ENCODE results near the gene OR10H2.
"Not testable (repeated sequence)": the region's sequence is repeated elsewhere in the genome, so short reads cannot be mapped to it uniquely, and the experiment has no call there.

Gene OR10H2

DNA sequence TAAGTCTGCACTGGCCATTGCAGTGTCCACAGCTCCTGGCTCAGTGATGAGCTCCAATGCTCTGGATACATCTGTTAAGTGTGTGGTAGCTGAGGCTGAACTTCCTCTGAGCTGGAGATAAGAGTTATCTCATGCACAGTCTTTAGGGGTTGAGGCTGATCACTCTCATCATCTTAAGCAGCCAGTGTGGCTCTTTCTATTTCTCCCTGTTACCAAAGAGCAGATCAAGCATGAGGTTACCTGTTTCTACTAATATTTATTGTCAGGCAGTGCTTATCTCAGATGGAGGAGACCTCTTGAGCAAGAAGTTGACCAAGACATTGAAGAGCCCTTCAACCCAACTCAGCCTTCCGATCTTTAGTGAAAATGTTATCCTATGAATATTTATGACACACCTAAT is 6.6 kb upstream of the OR10H2 start:
- Histone ChIP-seq H3K4me1 (ENCODE audit: control insufficient read depth, insufficient read depth, low read length) (no peaks in the 10 kb centered on the region), H3K9ac (ENCODE audit: low read length) (no peak overlapping the region), H3K4me3 (ENCODE audit: low read length) (no peak overlapping the region), H3K27ac (ENCODE audit: low read depth, low read length) (no peak overlapping the region), H3K27me3 (ENCODE audit: control insufficient read depth, insufficient read depth, low read length) (peaks cover 9% of the 10 kb centered on the region), H3K36me3 (ENCODE audit: control insufficient read depth, insufficient read depth, low read length) (no peaks in the 10 kb centered on the region)

DNA sequence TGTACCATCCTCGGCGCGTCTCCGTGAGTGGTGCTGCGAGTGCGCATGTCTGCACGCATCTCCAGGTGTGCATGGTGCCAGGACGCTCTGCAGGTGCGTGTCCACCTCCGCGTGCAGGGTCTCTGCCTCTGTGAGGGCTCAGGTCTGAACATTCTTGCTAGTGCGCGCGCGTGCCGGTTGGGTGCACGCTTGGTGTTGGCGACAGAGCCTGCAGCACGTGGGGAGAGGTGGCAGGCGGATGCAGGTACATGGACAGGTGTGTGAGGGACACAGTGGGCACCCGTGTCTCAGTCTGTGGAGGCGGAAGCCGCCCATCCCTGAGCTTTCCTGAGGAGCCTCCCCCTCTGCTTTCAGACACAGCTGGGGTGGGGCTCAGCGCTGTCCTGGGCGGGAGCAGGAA is 4.9 kb upstream of the OR10H2 start:
- no peak overlapping the region for H3K27ac ChIP-seq (ENCODE audit: low read depth, low read length)
- no peaks in the 10 kb centered on the region for H3K36me3 ChIP-seq (ENCODE audit: control insufficient read depth, insufficient read depth, low read length)
- no peak overlapping the region for H3K9ac ChIP-seq (ENCODE audit: low read length)
- no peak overlapping the region for H3K4me3 ChIP-seq (ENCODE audit: low read length)
- H3K27me3 ChIP-seq (ENCODE audit: control insufficient read depth, insufficient read depth, low read length), result peaks cover 9% of the 10 kb centered on the region
- no peaks in the 10 kb centered on the region for H3K4me1 ChIP-seq (ENCODE audit: control insufficient read depth, insufficient read depth, low read length)

DNA sequence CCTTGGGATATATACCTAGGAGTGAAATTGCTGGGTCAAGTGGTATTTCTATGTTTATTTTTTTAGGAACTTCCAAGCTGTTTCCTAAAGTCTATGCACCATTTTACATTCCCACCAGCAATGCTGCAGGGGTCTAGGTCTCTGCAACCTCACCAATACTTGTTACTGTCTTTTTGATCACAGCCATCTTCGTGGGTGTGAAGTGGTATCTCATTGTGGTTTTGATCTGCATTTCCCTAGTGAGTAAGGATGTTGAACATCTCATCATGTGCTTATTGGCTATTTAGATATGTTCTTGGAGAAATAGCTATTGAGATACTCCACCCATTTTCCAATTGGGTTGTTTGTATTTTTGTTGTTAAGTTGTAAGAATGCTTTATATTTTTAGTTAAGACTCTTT is 2.7 kb downstream of the OR10H2 start:
- no peaks in the 10 kb centered on the region for H3K36me3 ChIP-seq (ENCODE audit: control insufficient read depth, insufficient read depth, low read length)
- H3K4me1 ChIP-seq (ENCODE audit: control insufficient read depth, insufficient read depth, low read length), result no peaks in the 10 kb centered on the region
- H3K27me3 ChIP-seq (ENCODE audit: control insufficient read depth, insufficient read depth, low read length), result no peaks in the 10 kb centered on the region
- no peak overlapping the region for H3K27ac ChIP-seq (ENCODE audit: low read depth, low read length)
- H3K4me3 ChIP-seq (ENCODE audit: low read length), result no peak overlapping the region
- H3K9ac ChIP-seq (ENCODE audit: low read length), result no peak overlapping the region

DNA sequence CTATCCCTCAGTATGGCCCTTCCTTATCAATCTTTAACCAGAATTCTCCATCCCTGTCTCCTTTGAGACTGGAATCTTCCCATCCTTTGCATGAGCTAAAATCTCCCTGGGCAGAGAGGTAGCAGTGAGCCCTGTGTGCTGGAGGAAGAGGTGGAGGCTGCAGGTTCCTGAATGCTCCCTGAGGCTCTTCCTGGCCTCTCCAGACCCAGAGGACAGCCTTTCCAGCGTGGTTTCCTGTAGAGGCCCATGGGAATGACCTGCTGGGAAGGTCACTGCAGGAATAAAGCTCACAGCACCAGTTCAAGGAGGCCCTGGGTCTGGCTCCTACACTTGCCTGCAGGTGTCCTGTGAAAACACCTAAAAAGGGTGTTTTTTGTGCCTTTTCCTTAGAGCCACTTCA is 4.6 kb downstream of the OR10H2 start:
- H3K9ac ChIP-seq (ENCODE audit: low read length), result no peak overlapping the region

DNA sequence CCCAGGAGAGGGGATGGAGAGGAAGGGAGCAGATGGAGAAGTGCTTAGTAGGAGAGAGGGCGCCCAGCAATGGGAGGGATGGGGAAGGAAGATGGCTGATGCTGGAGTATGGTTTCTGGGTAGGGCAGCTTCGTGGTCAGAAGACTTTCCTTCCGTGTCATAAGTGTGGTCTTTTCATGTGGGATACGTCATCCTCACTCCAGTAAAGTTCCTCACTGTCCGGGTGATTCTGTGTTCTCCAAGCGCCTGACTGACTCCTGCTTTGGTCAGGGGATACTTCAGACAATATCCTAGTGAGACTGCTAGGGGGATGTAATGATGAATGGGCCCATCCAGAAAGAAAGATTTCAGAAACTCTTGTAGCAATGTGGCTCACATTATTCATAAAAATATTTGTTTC is 6.1 kb downstream of the OR10H2 start:
- no peaks in the 10 kb centered on the region for H3K4me1 ChIP-seq (ENCODE audit: control insufficient read depth, insufficient read depth, low read length)
- no peak overlapping the region for H3K27ac ChIP-seq (ENCODE audit: low read depth, low read length)
- no peak overlapping the region for H3K9ac ChIP-seq (ENCODE audit: low read length)
- no peak overlapping the region for H3K4me3 ChIP-seq (ENCODE audit: low read length)
- no peaks in the 10 kb centered on the region for H3K36me3 ChIP-seq (ENCODE audit: control insufficient read depth, insufficient read depth, low read length)
- no peaks in the 10 kb centered on the region for H3K27me3 ChIP-seq (ENCODE audit: control insufficient read depth, insufficient read depth, low read length)

More for the DNA sequence above, 4.6 kb downstream of the OR10H2 start:
- Histone ChIP-seq H3K4me3 (ENCODE audit: low read length) (no peak overlapping the region), H3K27me3 (ENCODE audit: control insufficient read depth, insufficient read depth, low read length) (no peaks in the 10 kb centered on the region), H3K36me3 (ENCODE audit: control insufficient read depth, insufficient read depth, low read length) (no peaks in the 10 kb centered on the region), H3K4me1 (ENCODE audit: control insufficient read depth, insufficient read depth, low read length) (no peaks in the 10 kb centered on the region), H3K27ac (ENCODE audit: low read depth, low read length) (no peak overlapping the region)

DNA sequence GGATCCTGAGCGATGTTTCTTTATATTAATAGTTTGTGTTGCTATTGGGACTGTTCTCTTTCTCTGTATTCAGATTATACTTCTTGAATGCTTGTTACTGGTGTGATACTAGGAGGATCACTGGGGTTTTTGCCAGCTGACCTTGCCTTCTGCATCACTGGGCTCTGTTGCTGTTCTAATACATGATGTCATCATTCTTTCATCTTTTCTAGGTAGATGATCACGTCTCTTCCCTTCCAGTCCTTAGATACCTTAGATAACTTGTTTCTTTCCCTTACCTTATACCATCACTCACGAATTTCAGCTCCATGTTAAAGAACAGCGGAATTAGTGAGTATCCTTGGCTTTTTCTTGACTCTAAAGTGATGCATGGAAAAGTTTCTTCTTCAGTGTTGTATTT is 9.9 kb downstream of the OR10H2 start, which contains the start of gene OR10H3:
OR10H3 (plus strand) TSS at position 264 of the 400 bp plus-strand sequence. CDS start 3,408 bp downstream, outside the sequence.
- H3K27me3 ChIP-seq (ENCODE audit: control insufficient read depth, insufficient read depth, low read length), result no peaks in the 10 kb centered on the region
- H3K4me3 ChIP-seq (ENCODE audit: low read length), result no peak within 1 kb of the TSS
- H3K4me1 ChIP-seq (ENCODE audit: control insufficient read depth, insufficient read depth, low read length), result no peaks in the 10 kb centered on the region
- no peak within 1 kb of the TSS for H3K27ac ChIP-seq (ENCODE audit: low read depth, low read length)
- no peaks in the 10 kb centered on the region for H3K36me3 ChIP-seq (ENCODE audit: control insufficient read depth, insufficient read depth, low read length)
- no peak within 1 kb of the TSS for H3K9ac ChIP-seq (ENCODE audit: low read length)

DNA sequence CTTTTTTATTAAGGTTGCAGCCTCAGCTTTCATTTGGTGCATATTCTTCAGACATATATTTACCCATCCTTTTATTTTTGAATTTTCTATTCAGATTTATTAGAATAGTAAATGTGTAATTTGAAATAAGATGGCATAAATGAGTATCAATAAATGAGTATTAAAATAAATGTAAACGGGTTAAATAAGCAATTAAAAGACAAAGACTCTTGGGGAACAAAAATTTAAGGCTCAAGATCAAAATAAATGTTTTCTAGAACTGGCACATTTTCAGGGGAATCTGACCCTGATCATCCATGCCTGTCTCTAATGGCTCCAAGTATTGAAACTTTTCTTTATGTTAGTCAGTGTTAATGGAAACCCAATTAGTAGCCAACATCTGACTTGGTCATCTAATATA is 13.0 kb downstream of the OR10H2 start:
- Histone ChIP-seq H3K4me3 (ENCODE audit: low read length) (no peak overlapping the region), H3K27ac (ENCODE audit: low read depth, low read length) (no peak overlapping the region), H3K27me3 (ENCODE audit: control insufficient read depth, insufficient read depth, low read length) (no peaks in the 10 kb centered on the region), H3K36me3 (ENCODE audit: control insufficient read depth, insufficient read depth, low read length) (no peaks in the 10 kb centered on the region), H3K9ac (ENCODE audit: low read length) (no peak overlapping the region), H3K4me1 (ENCODE audit: control insufficient read depth, insufficient read depth, low read length) (no peaks in the 10 kb centered on the region)

DNA sequence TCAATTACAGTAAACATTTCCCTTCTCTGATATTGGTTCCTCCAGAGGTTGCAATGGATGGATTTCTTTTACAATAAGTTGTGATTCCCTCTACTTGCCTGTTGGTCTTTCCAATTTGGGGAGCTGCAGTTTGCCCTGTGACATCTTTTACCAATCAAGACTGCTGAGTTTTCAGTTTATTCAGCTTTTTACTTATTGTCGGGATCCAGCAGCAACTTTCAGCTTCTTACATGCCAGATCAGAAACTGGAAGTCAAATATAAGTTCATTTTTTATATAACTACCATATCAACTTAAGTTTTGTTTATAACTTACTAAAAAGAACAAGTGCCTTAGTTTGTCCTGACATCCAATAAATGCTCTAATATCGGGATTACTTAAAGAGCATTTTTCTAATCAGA is 20.4 kb downstream of the OR10H2 start:
- H3K27me3 ChIP-seq (ENCODE audit: control insufficient read depth, insufficient read depth, low read length), result no peaks in the 10 kb centered on the region
- no peak overlapping the region for H3K9ac ChIP-seq (ENCODE audit: low read length)
- H3K27ac ChIP-seq (ENCODE audit: low read depth, low read length), result no peak overlapping the region
- no peak overlapping the region for H3K4me3 ChIP-seq (ENCODE audit: low read length)
- H3K4me1 ChIP-seq (ENCODE audit: control insufficient read depth, insufficient read depth, low read length), result no peaks in the 10 kb centered on the region
- no peaks in the 10 kb centered on the region for H3K36me3 ChIP-seq (ENCODE audit: control insufficient read depth, insufficient read depth, low read length)

DNA sequence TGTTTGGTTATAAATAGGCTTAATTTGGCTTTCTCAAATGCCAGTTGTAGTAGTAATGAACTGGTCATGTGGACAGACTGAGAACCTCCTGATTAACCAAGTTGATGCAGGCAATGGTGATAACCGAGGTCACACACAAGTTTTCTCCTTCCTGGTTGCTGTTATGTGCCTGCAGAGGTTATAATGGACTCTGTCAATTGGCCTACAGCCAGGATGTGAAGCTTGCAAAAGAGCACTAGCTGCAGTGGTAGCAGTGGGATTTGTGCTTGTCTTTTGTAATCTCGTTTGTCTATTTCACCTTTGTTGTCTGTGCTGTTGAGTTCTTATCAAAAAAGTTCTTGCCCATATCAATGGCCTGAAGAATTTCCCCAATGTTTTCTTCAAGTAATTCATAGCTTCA is 30.6 kb downstream of the OR10H2 start:
- Histone ChIP-seq H3K27me3 (ENCODE audit: control insufficient read depth, insufficient read depth, low read length) (no peaks in the 10 kb centered on the region), H3K27ac (ENCODE audit: low read depth, low read length) (no peak overlapping the region), H3K9ac (ENCODE audit: low read length) (no peak overlapping the region), H3K36me3 (ENCODE audit: control insufficient read depth, insufficient read depth, low read length) (no peaks in the 10 kb centered on the region), H3K4me3 (ENCODE audit: low read length) (no peak overlapping the region), H3K4me1 (ENCODE audit: control insufficient read depth, insufficient read depth, low read length) (no peaks in the 10 kb centered on the region)

DNA sequence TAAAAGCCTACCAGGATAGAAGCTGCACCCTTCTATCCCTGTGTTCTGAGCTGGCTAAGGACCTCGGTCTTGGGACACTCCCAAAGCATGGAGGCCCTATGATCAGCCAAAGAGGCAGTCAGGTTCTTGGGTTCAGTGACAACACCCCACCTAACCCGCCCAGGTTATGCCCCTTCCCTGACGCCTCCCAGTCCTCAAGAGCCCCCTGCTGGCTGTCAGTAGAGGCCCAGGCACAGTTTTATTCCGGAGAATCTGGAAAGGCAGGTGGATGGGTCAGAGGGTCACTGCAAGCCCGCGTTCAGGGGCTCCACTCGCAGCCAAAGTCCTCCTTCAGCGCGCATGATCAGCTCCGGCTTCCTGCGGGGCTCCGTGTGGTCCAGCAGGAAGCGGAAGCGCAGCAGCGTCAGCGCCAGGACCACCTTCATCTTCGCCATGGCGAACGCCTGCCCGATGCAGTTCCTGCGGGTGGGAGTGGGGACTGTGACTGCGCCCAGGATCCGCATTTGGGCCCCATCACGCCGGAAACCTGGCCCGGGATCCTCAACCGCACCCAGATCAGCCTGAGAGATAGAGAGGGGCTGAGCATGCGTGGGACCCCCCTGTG is 32.2 kb downstream of the OR10H2 start:
- no peaks in the 10 kb centered on the region for H3K36me3 ChIP-seq (ENCODE audit: control insufficient read depth, insufficient read depth, low read length)
- H3K4me3 ChIP-seq (ENCODE audit: low read length), result no peak overlapping the region
- no peaks in the 10 kb centered on the region for H3K4me1 ChIP-seq (ENCODE audit: control insufficient read depth, insufficient read depth, low read length)
- no peak overlapping the region for H3K9ac ChIP-seq (ENCODE audit: low read length)
- H3K27me3 ChIP-seq (ENCODE audit: control insufficient read depth, insufficient read depth, low read length), result no peaks in the 10 kb centered on the region
- no peak overlapping the region for H3K27ac ChIP-seq (ENCODE audit: low read depth, low read length)

DNA sequence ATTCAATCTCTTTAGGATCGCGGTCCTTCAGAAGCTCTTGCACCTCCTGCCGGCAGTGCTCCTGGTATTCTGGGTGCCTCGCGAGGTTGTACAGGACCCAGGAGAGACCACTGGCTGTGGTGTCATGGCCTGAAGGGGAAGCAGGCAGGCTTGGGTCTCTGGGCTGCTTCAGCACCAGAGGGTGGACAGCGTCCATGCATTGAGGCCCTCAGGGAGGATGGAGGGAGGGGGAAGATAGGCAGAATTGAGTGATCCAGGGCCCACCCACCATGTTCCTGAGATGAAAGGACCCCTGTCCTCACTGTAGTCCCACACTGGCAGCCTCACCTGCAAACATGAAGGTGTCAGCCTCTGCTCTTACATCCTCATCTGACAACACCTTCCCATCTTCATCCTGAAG is 41.8 kb downstream of the OR10H2 start:
- no peaks in the 10 kb centered on the region for H3K36me3 ChIP-seq (ENCODE audit: control insufficient read depth, insufficient read depth, low read length)
- no peaks in the 10 kb centered on the region for H3K4me1 ChIP-seq (ENCODE audit: control insufficient read depth, insufficient read depth, low read length)
- H3K27ac ChIP-seq (ENCODE audit: low read depth, low read length), result no peak overlapping the region
- no peak overlapping the region for H3K4me3 ChIP-seq (ENCODE audit: low read length)
- H3K27me3 ChIP-seq (ENCODE audit: control insufficient read depth, insufficient read depth, low read length), result no peaks in the 10 kb centered on the region
- no peak overlapping the region for H3K9ac ChIP-seq (ENCODE audit: low read length)

DNA sequence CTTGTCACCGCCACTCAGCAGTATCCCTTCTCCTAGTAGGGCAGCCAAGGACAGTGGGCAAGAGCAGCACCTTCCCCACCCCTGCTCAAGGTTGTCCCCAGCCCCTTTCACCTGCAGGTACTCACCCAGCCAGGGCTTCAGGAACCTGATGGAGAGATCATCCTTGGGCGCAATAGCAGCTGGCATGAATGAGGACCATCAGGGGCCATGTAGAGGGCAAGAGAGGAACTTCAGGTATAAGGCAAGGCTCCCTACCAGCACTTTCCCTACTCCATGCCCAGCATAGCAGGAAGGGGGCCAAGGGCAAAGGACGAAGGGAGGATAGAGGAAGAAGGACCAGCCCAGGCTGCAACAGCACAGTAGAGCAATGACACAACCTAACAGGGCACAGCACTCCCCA is 46.3 kb downstream of the OR10H2 start:
- not testable (repeated sequence) for H3K27me3 ChIP-seq (ENCODE audit: control insufficient read depth, insufficient read depth, low read length); H3K4me1 ChIP-seq (ENCODE audit: control insufficient read depth, insufficient read depth, low read length); H3K9ac ChIP-seq (ENCODE audit: low read length); H3K4me3 ChIP-seq (ENCODE audit: low read length); H3K36me3 ChIP-seq (ENCODE audit: control insufficient read depth, insufficient read depth, low read length); H3K27ac ChIP-seq (ENCODE audit: low read depth, low read length)

DNA sequence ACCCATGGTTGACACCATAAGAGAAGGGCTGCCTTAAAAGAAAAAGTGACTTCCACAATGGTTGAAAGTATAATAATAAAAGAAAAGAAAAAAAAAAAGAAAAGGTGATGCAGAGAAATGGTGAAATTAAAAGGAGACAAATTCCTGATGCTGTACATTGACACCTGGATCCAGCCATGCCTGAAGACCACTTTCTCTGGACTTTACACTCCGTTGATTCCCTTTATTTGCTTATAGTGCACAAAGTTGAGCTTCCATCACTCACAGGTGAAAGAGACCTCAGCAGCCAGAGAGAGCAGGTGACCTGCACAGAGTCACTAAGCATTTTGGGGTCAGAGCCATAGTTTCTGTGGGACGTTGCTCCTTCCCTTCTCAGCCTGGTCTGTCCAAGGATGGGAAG is 47.4 kb downstream of the OR10H2 start:
- H3K4me3 ChIP-seq (ENCODE audit: low read length), result no peak overlapping the region
- no peak overlapping the region for H3K27ac ChIP-seq (ENCODE audit: low read depth, low read length)
- H3K9ac ChIP-seq (ENCODE audit: low read length), result no peak overlapping the region
- H3K4me1 ChIP-seq (ENCODE audit: control insufficient read depth, insufficient read depth, low read length), result peaks cover 9% of the 10 kb centered on the region
- H3K27me3 ChIP-seq (ENCODE audit: control insufficient read depth, insufficient read depth, low read length), result no peaks in the 10 kb centered on the region
- no peaks in the 10 kb centered on the region for H3K36me3 ChIP-seq (ENCODE audit: control insufficient read depth, insufficient read depth, low read length)
